ENCODE data around the gene SPON2. TPM values are rescaled to one million over a fixed set of nuclear protein-coding genes. Genes with fewer than 3 reads are reported as not detected.

SPON2 gene
- total RNA-seq, 1 donor from 2014 or later: 43.9 TPM

- no peaks in the 10 kb centered on the region for H3K9me3 ChIP-seq
- H3K36me3 ChIP-seq: no peaks in the 10 kb centered on the region
- intact Hi-C loops (cut with DNase I): no loop called here
- H3K27ac ChIP-seq: no peak overlapping the region
- H3K4me1 ChIP-seq: no peaks in the 10 kb centered on the region
- no peak for DNase-seq
- no peak overlapping the region for H3K4me3 ChIP-seq
- no peak for ATAC-seq
- no peak for TF ChIP-seq CTCF (IDR thresholded peaks at IDR 0.05)
- peaks cover 3% of the 10 kb centered on the region for H3K27me3 ChIP-seq
Observed at GRCh38 chr4:1122505-1122904, 49.9 kb downstream of the SPON2 start.

Other genes with a start within 250 kb of the SPON2 start
- gene GAK, start 240.3 kb downstream of the SPON2 start, total RNA-seq: 138 TPM
- gene TMEM175, start 240.1 kb downstream of the SPON2 start, total RNA-seq: 42.4 TPM
- gene DGKQ, start 199.0 kb downstream of the SPON2 start, total RNA-seq: 19.1 TPM
- gene IDUA, start 185.5 kb downstream of the SPON2 start, total RNA-seq: 49.2 TPM
- gene SLC26A1, start 179.2 kb downstream of the SPON2 start, total RNA-seq: 0.20 TPM
- 25.2 TPM for gene FGFRL1, start 161.0 kb downstream of the SPON2 start, total RNA-seq
- gene RNF212, start 59.0 kb downstream of the SPON2 start, total RNA-seq: 6.9 TPM
- gene CTBP1, start 76.5 kb upstream of the SPON2 start, total RNA-seq: 169 TPM
- 63.2 TPM for gene MAEA, start 117.3 kb upstream of the SPON2 start, total RNA-seq
- gene UVSSA, start 174.6 kb upstream of the SPON2 start, total RNA-seq: 28.3 TPM
- not detected for gene NKX1-1, start 233.9 kb upstream of the SPON2 start, total RNA-seq

Measured in upper lobe of right lung (tissue), 1 donor.